GM12864 (cell line): ENCODE results near the gene IGSF23.

ENCODE experiments used
- DNase-seq: peaks from one replicate; pipeline ENCODE4 v3.0.0-alpha.2; 2011; ENCODE audit warnings: low read depth
- H3K4me3 ChIP-seq: 2 replicates; pipeline ENCODE4 v1.5.1; 2011; ENCODE audit warnings: mild to moderate bottlenecking, low read depth, low read length, control low read depth
- CTCF ChIP-seq: IDR thresholded peaks from 2 replicates; pipeline ENCODE4 v1.5.1; 2011; ENCODE audit warnings: low read depth, mild to moderate bottlenecking, moderate library complexity, low read length, control low read depth, inconsistent platforms; ENCODE audit errors: missing control alignments

Gene IGSF23

GRCh38 chr19:44572581-44572900 lies 40.8 kb upstream of the IGSF23 start:
- no peak overlapping the region for H3K4me3 ChIP-seq
- DNase-seq: no peak
- TF ChIP-seq CTCF: no peak

GRCh38 chr19:44573183-44573582 lies 40.2 kb upstream of the IGSF23 start:
- no peak for TF ChIP-seq CTCF
- no peak overlapping the region for H3K4me3 ChIP-seq
- DNase-seq: no peak

GRCh38 chr19:44573627-44574026 lies 39.7 kb upstream of the IGSF23 start:
- no peak for DNase-seq
- TF ChIP-seq CTCF: no peak
- H3K4me3 ChIP-seq: no peak overlapping the region

- H3K4me3 ChIP-seq: no peak overlapping the region
- TF ChIP-seq CTCF: no peak
- no peak for DNase-seq
Observed at GRCh38 chr19:44574186-44574950, 39.0 kb upstream of the IGSF23 start.

- TF ChIP-seq CTCF: no peak
- H3K4me3 ChIP-seq: no peak overlapping the region
Observed at GRCh38 chr19:44575116-44575700, 38.2 kb upstream of the IGSF23 start.

GRCh38 chr19:44576843-44577565 lies 36.4 kb upstream of the IGSF23 start:
- TF ChIP-seq CTCF: peak; percentile 42
- H3K4me3 ChIP-seq: no peak overlapping the region
- DNase-seq: no peak

More at GRCh38 chr19:44575116-44575700, 38.2 kb upstream of the IGSF23 start:
- DNase-seq: no peak
